ENCODE measurements around the gene LUC7L3. TPM values are rescaled to one million over a fixed set of nuclear protein-coding genes. Genes with fewer than 3 reads are reported as not detected.
A peak's percentile ranks its signal among the peaks of the same experiment; 100 is the strongest.

The LUC7L3 gene
- total and polyA plus RNA-seq, 2 of the 13 experiments (the other 11 are each of a cell fraction or from before 2014, with no cell fraction given) = 108 to 120 TPM

- no peak overlapping the region for H2AFZ ChIP-seq (ENCODE audit: low read length)
- WGBS (ENCODE audit: low lambda C conversion rate) = 97% methylated on average over 14 of the region's 20 CpGs
- no peaks in the 10 kb centered on the region for H3K27me3 ChIP-seq (ENCODE audit: control insufficient read depth in 1 of 2, insufficient read depth in 2 of 2, low read length in 2 of 2)
- H3K4me2 ChIP-seq (ENCODE audit: low read depth, low read length) = no peak overlapping the region
- DNase-seq (ENCODE audit: low spot score) (no peak), FAIRE-seq (no peak), ATAC-seq (no peak)
- no peaks in the 10 kb centered on the region for H3K79me2 ChIP-seq (ENCODE audit: insufficient read depth, low read length)
- no TSS peak for BruUV-seq (replicated peaks)
- intact Hi-C loops (cut with micrococcal nuclease; ENCODE audit: unreplicated experiment) = no loop called here
- TF ChIP-seq ZNF24 (IDR thresholded peaks at IDR 0.05) = no peak
- TF ChIP-seq HNRNPL (IDR thresholded peaks at IDR 0.05; ENCODE audit: low read depth, low read length) = 0 out of 2 replicates have a peak, but pooled peaks have one; percentile 17
- H3K36me3 ChIP-seq (replicated peaks in 1 of 2; ENCODE audit: control insufficient read depth in 1 of 2, insufficient read depth in 2 of 2, low read length in 2 of 2) = no peaks in the 10 kb centered on the region
- POLR2A ChIA-PET = interaction anchor here (1.7 to 6.7 kb wide), 2 partner anchors 12 kb away, joined by 6 to 38 read pairs; no protein-coding TSS in a partner anchor
- CTCF ChIA-PET (ENCODE audit: low intra/inter-chr PET ratio, low total read pairs) = no interaction called here
- no peaks in the 10 kb centered on the region for H3K9me3 ChIP-seq (ENCODE audit: low read length)
- peaks cover 47% of the 10 kb centered on the region for H3K4me1 ChIP-seq (ENCODE audit: insufficient read depth, low read length)
- H3K27ac ChIP-seq (ENCODE audit: extremely low read length, insufficient read depth, low read length) = no peak overlapping the region
- in situ Hi-C loops (cut with HindIII; ENCODE audit: extremely low pct_ligation_motif_present, low pct_unique_long_range_greater_than_20kb) = no loop called here
- no peaks in the 10 kb centered on the region for H4K20me1 ChIP-seq (ENCODE audit: insufficient read depth, low read length)
- no peak overlapping the region for H3K4me3 ChIP-seq (replicated peaks in 1 of 3; ENCODE audit: insufficient read depth in 1 of 3, low read depth in 2 of 3, low read length in 3 of 3)
- H3K9ac ChIP-seq (ENCODE audit: insufficient read depth, low read depth, low read length) = no peak overlapping the region
Measured at GRCh38 chr17:50672831-50673551, 46.4 kb upstream of the LUC7L3 start.

GRCh38 chr17:50675190-50675589 lies 44.2 kb upstream of the LUC7L3 start:
- BruUV-seq (replicated peaks) = no TSS peak
- ATAC-seq (no peak), FAIRE-seq (no peak), DNase-seq (ENCODE audit: low spot score) (no peak)
- no peak overlapping the region for H2AFZ ChIP-seq (ENCODE audit: low read length)
- no peaks in the 10 kb centered on the region for H4K20me1 ChIP-seq (ENCODE audit: insufficient read depth, low read length)
- in situ Hi-C loops (cut with HindIII; ENCODE audit: extremely low pct_ligation_motif_present, low pct_unique_long_range_greater_than_20kb) (no loop called here), intact Hi-C loops (cut with micrococcal nuclease; ENCODE audit: unreplicated experiment) (no loop called here)
- ChIA-PET POLR2A (interaction anchor here (1.5 kb wide), 1 partner anchor 9 kb away, joined by 8 read pairs; no protein-coding TSS in a partner anchor), CTCF (ENCODE audit: low intra/inter-chr PET ratio, low total read pairs) (no interaction called here)
- H3K4me2 ChIP-seq (ENCODE audit: low read depth, low read length) = no peak overlapping the region
- TF ChIP-seq LBX2 (CRISPR knock-in tag; IDR thresholded peaks at IDR 0.05; ENCODE audit: borderline replicate concordance) = no peak
- no peak for TF ChIP-seq ZNF18 (CRISPR knock-in tag; IDR thresholded peaks at IDR 0.05; ENCODE audit: insufficient replicate concordance)
- TF ChIP-seq PATZ1 (CRISPR knock-in tag; IDR thresholded peaks at IDR 0.05) = 0 out of 2 replicates have a peak, but pooled peaks have one; percentile 14
- no peaks in the 10 kb centered on the region for H3K27me3 ChIP-seq (ENCODE audit: control insufficient read depth in 1 of 2, insufficient read depth in 2 of 2, low read length in 2 of 2)
- H3K4me3 ChIP-seq (replicated peaks in 1 of 3; ENCODE audit: insufficient read depth in 1 of 3, low read depth in 2 of 3, low read length in 3 of 3) = no peak overlapping the region
- H3K4me1 ChIP-seq (ENCODE audit: insufficient read depth, low read length) = peaks cover 50% of the 10 kb centered on the region
- no peaks in the 10 kb centered on the region for H3K79me2 ChIP-seq (ENCODE audit: insufficient read depth, low read length)
- H3K36me3 ChIP-seq (replicated peaks in 1 of 2; ENCODE audit: control insufficient read depth in 1 of 2, insufficient read depth in 2 of 2, low read length in 2 of 2) = no peaks in the 10 kb centered on the region
- H3K9ac ChIP-seq (ENCODE audit: insufficient read depth, low read depth, low read length) = no peak overlapping the region
- no peak overlapping the region for H3K27ac ChIP-seq (ENCODE audit: extremely low read length, insufficient read depth, low read length)
- WGBS (ENCODE audit: low lambda C conversion rate) = 87% methylated on average over 3 of the region's 3 CpGs
- H3K9me3 ChIP-seq (ENCODE audit: low read length) = no peaks in the 10 kb centered on the region
